H9 (cell line): ENCODE results near the gene ZFP64. TPM values are rescaled to one million over a fixed set of nuclear protein-coding genes. Genes with fewer than 3 reads are reported as not detected.

ENCODE experiments used
- DNase-seq: peaks from one replicate; pipeline ENCODE4 v3.0.0-alpha.2; 2017
- H2AFZ ChIP-seq: one replicate; pipeline ENCODE4 v1.6.1; 2013; ENCODE audit warnings: mild to moderate bottlenecking, low read length, control low read depth, moderate library complexity
- H2AK5ac ChIP-seq: 2 replicates; pipeline ENCODE4 v1.6.1; 2013; ENCODE audit warnings: low read length, control low read depth, mixed read lengths; ENCODE audit not compliant: insufficient read length
- H2BK120ac ChIP-seq: one replicate; pipeline ENCODE4 v1.6.1; 2013; ENCODE audit warnings: low read depth, mild to moderate bottlenecking, low read length, control low read depth, inconsistent platforms; ENCODE audit not compliant: poor library complexity, severe bottlenecking
- H2BK12ac ChIP-seq: 2 replicates; pipeline ENCODE4 v1.6.1; 2013; ENCODE audit warnings: low read length, control low read depth, mixed read lengths, low read depth; ENCODE audit not compliant: insufficient read length
- H2BK15ac ChIP-seq: 2 replicates; pipeline ENCODE4 v1.6.1; 2013; ENCODE audit warnings: low read depth, low read length, control low read depth
- H2BK20ac ChIP-seq: one replicate; pipeline ENCODE4 v1.6.1; 2013; ENCODE audit warnings: low read depth, mild to moderate bottlenecking, low read length, control low read depth, inconsistent platforms; ENCODE audit not compliant: poor library complexity, severe bottlenecking
- H2BK5ac ChIP-seq: 2 replicates; pipeline ENCODE4 v1.6.1; 2013; ENCODE audit warnings: low read length, control low read depth, mixed read lengths; ENCODE audit not compliant: insufficient read length
- H3K14ac ChIP-seq: 2 replicates; pipeline ENCODE4 v1.6.1; 2013; ENCODE audit warnings: low read length, control low read depth; ENCODE audit not compliant: insufficient read depth
- H3K18ac ChIP-seq: 2 replicates; pipeline ENCODE4 v1.6.1; 2013; ENCODE audit warnings: low read depth, mild to moderate bottlenecking, mixed read lengths, low read length, control low read depth; ENCODE audit not compliant: insufficient read length
- H3K23ac ChIP-seq: 2 replicates; pipeline ENCODE4 v1.6.1; 2013; ENCODE audit warnings: low read length, control low read depth, mixed read lengths, low read depth; ENCODE audit not compliant: insufficient read length
- H3K23me2 ChIP-seq: 2 replicates; pipeline ENCODE4 v1.6.1; 2013; ENCODE audit warnings: low read depth, mild to moderate bottlenecking, mixed read lengths, low read length, control low read depth; ENCODE audit not compliant: insufficient read length, poor library complexity, severe bottlenecking
- H3K27ac ChIP-seq: 2 replicates; pipeline ENCODE4 v1.5.1; 2013; ENCODE audit warnings: low read length, control low read depth, mixed read lengths, low read depth; ENCODE audit not compliant: insufficient read length
- H3K27me3 ChIP-seq: 2 replicates; pipeline ENCODE4 v1.6.1; 2013; ENCODE audit warnings: low read length, control low read depth, inconsistent platforms; ENCODE audit not compliant: insufficient read depth
- H3K4ac ChIP-seq: 2 replicates; pipeline ENCODE4 v1.6.1; 2013; ENCODE audit warnings: low read depth, mild to moderate bottlenecking, control low read depth, inconsistent platforms, low read length, moderate library complexity
- H3K4me1 ChIP-seq: 2 replicates; pipeline ENCODE4 v1.6.1; 2013; ENCODE audit warnings: low read length, control low read depth, inconsistent platforms; ENCODE audit not compliant: insufficient read depth
- H3K4me2 ChIP-seq: 2 replicates; pipeline ENCODE4 v1.6.1; 2013; ENCODE audit warnings: low read length, control low read depth, mixed read lengths; ENCODE audit not compliant: insufficient read length, insufficient read depth
- H3K56ac ChIP-seq: 2 replicates; pipeline ENCODE4 v1.6.1; 2013; ENCODE audit warnings: low read depth, mild to moderate bottlenecking, mixed read lengths, low read length, control low read depth; ENCODE audit not compliant: insufficient read length
- H3K79me1 ChIP-seq: 2 replicates; pipeline ENCODE4 v1.6.1; 2013; ENCODE audit warnings: low read depth, mild to moderate bottlenecking, moderate library complexity, low read length, control low read depth, inconsistent platforms; ENCODE audit not compliant: insufficient read depth, poor library complexity, severe bottlenecking
- H3K79me2 ChIP-seq: 2 replicates; pipeline ENCODE4 v1.6.1; 2013; ENCODE audit warnings: low read length, control low read depth, inconsistent platforms; ENCODE audit not compliant: insufficient read depth
- H3K9ac ChIP-seq: 2 replicates; pipeline ENCODE4 v1.6.1; 2013; ENCODE audit warnings: low read length, control low read depth, mixed read lengths; ENCODE audit not compliant: insufficient read length; ENCODE audit errors: extremely low read depth
- H3K9me3 ChIP-seq: one replicate; pipeline ENCODE4 v1.6.1; 2013; ENCODE audit warnings: low read depth, low read length, inconsistent platforms; ENCODE audit not compliant: control insufficient read depth
- H3T11ph ChIP-seq: one replicate; pipeline ENCODE4 v1.6.1; 2013; ENCODE audit warnings: mild to moderate bottlenecking, low read length, control low read depth, inconsistent platforms
- H4K20me1 ChIP-seq: one replicate; pipeline ENCODE4 v1.6.1; 2013; ENCODE audit not compliant: control insufficient read depth, insufficient read length, insufficient read depth
- H4K5ac ChIP-seq: 2 replicates; pipeline ENCODE4 v1.6.1; 2013; ENCODE audit warnings: low read depth, mild to moderate bottlenecking, mixed read lengths, low read length, control low read depth; ENCODE audit not compliant: insufficient read length
- H4K8ac ChIP-seq: replicated peaks from 2 replicates; pipeline ENCODE4 v1.6.1; 2013; ENCODE audit warnings: low read length, control low read depth, mixed read lengths, low read depth; ENCODE audit not compliant: insufficient read length
- H4K91ac ChIP-seq: 2 replicates; pipeline ENCODE4 v1.6.1; 2013; ENCODE audit warnings: low read depth, mild to moderate bottlenecking, moderate library complexity, mixed read lengths, low read length, control low read depth; ENCODE audit not compliant: insufficient read length
- H3K27ac Mint-ChIP-seq, 3 experiments: 2 replicates in 2 of 3; 3 replicates in 1 of 3; pipeline ENCODE4 v1.8.0; 2020 to 2021; ENCODE audit warnings: mixed read lengths in 3 of 3, mild to moderate bottlenecking in 1 of 3, moderate library complexity in 1 of 3
- H3K27me3 Mint-ChIP-seq: 2 replicates; pipeline ENCODE4 v1.8.0; 2021; ENCODE audit warnings: low read depth, mild to moderate bottlenecking, moderate library complexity, mixed read lengths
- H3K36me3 Mint-ChIP-seq, 3 experiments: 2 replicates in 2 of 3; 3 replicates in 1 of 3; pipeline ENCODE4 v1.8.0; 2020 to 2021; ENCODE audit warnings: low read depth in 3 of 3, mixed read lengths in 3 of 3; ENCODE audit not compliant: insufficient read depth in 1 of 3
- H3K4me1 Mint-ChIP-seq, 2 experiments: 2 replicates each; pipeline ENCODE4 v1.8.0; 2020; ENCODE audit warnings: mixed read lengths in 2 of 2
- H3K4me3 Mint-ChIP-seq, 2 experiments: 2 replicates in 1 of 2; 3 replicates in 1 of 2; pipeline ENCODE4 v1.8.0; 2020 to 2021; ENCODE audit warnings: mild to moderate bottlenecking in 2 of 2, mixed read lengths in 2 of 2, moderate library complexity in 1 of 2
- H3K9me3 Mint-ChIP-seq, 2 experiments: 2 replicates in 1 of 2; 3 replicates in 1 of 2; pipeline ENCODE4 v1.8.0; 2020; ENCODE audit warnings: mild to moderate bottlenecking in 2 of 2, mixed read lengths in 2 of 2, moderate library complexity in 1 of 2
- CTCF ChIP-seq: fragments of 200-600 bp; sonication (generic); conservative IDR thresholded peaks from 3 replicates; pipeline ENCODE4 v1.8.0; 2021; ENCODE audit warnings: antibody characterized with exemption, mild to moderate bottlenecking
- WGBS: extraction: QIAGEN DNeasy Blood & Tissue Kit; methylation state at CpG from one replicate; pipeline ENCODE4 v1.1.7; 2013; ENCODE audit warnings: missing lambda C conversion rate, low lambda C conversion rate, mixed read lengths; ENCODE audit not compliant: insufficient read length; ENCODE audit errors: extremely low coverage; 5-methylcytosine and 5-hydroxymethylcytosine counted together
- total RNA-seq: library from RNA; stranded (reverse); gene quantifications from 2 replicates; pipeline ENCODE4 v1.2.1, GENCODE V29; 2021

The ZFP64 gene
- total RNA-seq, 1 experiment from 2014 or later = 29.2 TPM

GRCh38 chr20:52236292-52236691 lies 44.7 kb upstream of the ZFP64 start:
- no peak overlapping the region for H3K4me2 ChIP-seq
- no peaks in the 10 kb centered on the region for H3K27me3 ChIP-seq
- Mint-ChIP-seq H3K27ac (peak overlapping the region in 1 of 3 experiments; percentile 6; a peak in 1 of 7 replicates), H3K27me3 (peaks cover 3% of the 10 kb centered on the region; the same call in 1 of the 2 replicates), H3K4me1 (no peaks in the 10 kb centered on the region), H3K9me3 (no peaks in the 10 kb centered on the region), H3K36me3 (no peaks in the 10 kb centered on the region), H3K4me3 (no peak overlapping the region)
- H3K23ac ChIP-seq = no peak overlapping the region
- H4K20me1 ChIP-seq = no peaks in the 10 kb centered on the region
- no peak overlapping the region for H3K18ac ChIP-seq
- no peaks in the 10 kb centered on the region for H3K9me3 ChIP-seq
- no peak overlapping the region for H3K4ac ChIP-seq
- H2BK120ac ChIP-seq = no peak overlapping the region
- H3K4me1 ChIP-seq = no peaks in the 10 kb centered on the region
- no peak overlapping the region for H2BK20ac ChIP-seq
- no peak overlapping the region for H4K5ac ChIP-seq
- H2AK5ac ChIP-seq = no peak overlapping the region
- no peak overlapping the region for H2BK15ac ChIP-seq
- H3K56ac ChIP-seq = no peak overlapping the region
- no peak overlapping the region for H4K91ac ChIP-seq
- no peaks in the 10 kb centered on the region for H3K79me1 ChIP-seq
- H3K23me2 ChIP-seq = no peaks in the 10 kb centered on the region
- H2BK12ac ChIP-seq = no peak overlapping the region
- WGBS = no CpG with 5 or more reads among the region's 7 CpGs
- H3K9ac ChIP-seq = no peak overlapping the region
- H3K79me2 ChIP-seq = no peaks in the 10 kb centered on the region
- H4K8ac ChIP-seq = no peak overlapping the region
- H3T11ph ChIP-seq = no peak overlapping the region
- H3K27ac ChIP-seq = no peak overlapping the region
- no peak overlapping the region for H2BK5ac ChIP-seq
- no peak for TF ChIP-seq CTCF
- no peak overlapping the region for H2AFZ ChIP-seq
- no peak for DNase-seq
- no peak overlapping the region for H3K14ac ChIP-seq
